Measurements from ENCODE around the gene DUS2. TPM values are rescaled to one million over a fixed set of nuclear protein-coding genes. Genes with fewer than 3 reads are reported as not detected.
"Not testable (repeated sequence)": the region's sequence is repeated elsewhere in the genome, so short reads cannot be mapped to it uniquely, and the experiment has no call there.

DUS2 gene
- polyA plus RNA-seq, 1 donor (not counting 4 experiments of a cell fraction or from before 2014, with no cell fraction given) = 22.9 TPM

GRCh38 chr16:68105611-68106010 lies 82.5 kb downstream of the DUS2 start:
- Histone ChIP-seq H2AFZ (ENCODE audit: control insufficient read depth, low read length) (no peak overlapping the region), H4K20me1 (ENCODE audit: control insufficient read depth, extremely low read depth, insufficient read depth, low read length) (no peaks in the 10 kb centered on the region), H3K27ac (ENCODE audit: control insufficient read depth, insufficient read depth, low read length) (no peak overlapping the region), H3K4me2 (ENCODE audit: control insufficient read depth, extremely low read depth, insufficient read depth, low read depth, low read length) (no peak overlapping the region), H3K9ac (ENCODE audit: control insufficient read depth, extremely low read depth, insufficient read depth, low read length) (no peak overlapping the region), H3K4me3 (ENCODE audit: control insufficient read depth in 2 of 3, extremely low read depth in 1 of 3, insufficient read depth in 2 of 3, low read depth in 1 of 3, low read length in 3 of 3) (no peak overlapping the region), H3K9me1 (ENCODE audit: control insufficient read depth, extremely low read depth, insufficient read depth, low read length) (no peaks in the 10 kb centered on the region), H3K4me1 (ENCODE audit: control insufficient read depth, extremely low read depth, insufficient read depth, low read length) (no peaks in the 10 kb centered on the region), H3K36me3 (ENCODE audit: control insufficient read depth in 2 of 2, extremely low read depth in 1 of 2, insufficient read depth in 2 of 2, low read length in 2 of 2) (no peaks in the 10 kb centered on the region), H3K79me2 (ENCODE audit: control insufficient read depth, insufficient read depth, low read length) (peaks cover 59% of the 10 kb centered on the region), H3K27me3 (ENCODE audit: control insufficient read depth, extremely low read depth, insufficient read depth, low read length) (no peaks in the 10 kb centered on the region), H3K9me3 (ENCODE audit: control insufficient read depth, low read depth, low read length) (peaks cover 2% of the 10 kb centered on the region)
- dilution Hi-C loops (cut with MboI; ENCODE audit: extremely low pct_ligation_motif_present, low sequenced_read_pairs) = no loop called here
- no peak for DNase-seq (ENCODE audit: low read depth, low spot score)
- TF ChIP-seq EZH2 (IDR thresholded peaks at IDR 0.05; ENCODE audit: low read length) = no peak
- no peak for TF ChIP-seq CTCF (optimal IDR thresholded peaks at IDR 0.05 in 1 of 3, IDR thresholded peaks at IDR 0.05 in 1 of 3, conservative IDR thresholded peaks at IDR 0.05 in 1 of 3; ENCODE audit: extremely low read depth in 1 of 3, insufficient read depth in 2 of 3, low read length in 3 of 3)
- FAIRE-seq = no peak

- H3K9me3 ChIP-seq (ENCODE audit: control insufficient read depth, low read depth, low read length); H3K4me3 ChIP-seq (ENCODE audit: control insufficient read depth in 2 of 3, extremely low read depth in 1 of 3, insufficient read depth in 2 of 3, low read depth in 1 of 3, low read length in 3 of 3); H3K9ac ChIP-seq (ENCODE audit: control insufficient read depth, extremely low read depth, insufficient read depth, low read length); FAIRE-seq; dilution Hi-C loops (cut with MboI; ENCODE audit: extremely low pct_ligation_motif_present, low sequenced_read_pairs); H3K4me1 ChIP-seq (ENCODE audit: control insufficient read depth, extremely low read depth, insufficient read depth, low read length); DNase-seq (ENCODE audit: low read depth, low spot score); H3K4me2 ChIP-seq (ENCODE audit: control insufficient read depth, extremely low read depth, insufficient read depth, low read depth, low read length); H3K9me1 ChIP-seq (ENCODE audit: control insufficient read depth, extremely low read depth, insufficient read depth, low read length); H3K36me3 ChIP-seq (ENCODE audit: control insufficient read depth in 2 of 2, extremely low read depth in 1 of 2, insufficient read depth in 2 of 2, low read length in 2 of 2); H3K27ac ChIP-seq (ENCODE audit: control insufficient read depth, insufficient read depth, low read length); H3K27me3 ChIP-seq (ENCODE audit: control insufficient read depth, extremely low read depth, insufficient read depth, low read length); H4K20me1 ChIP-seq (ENCODE audit: control insufficient read depth, extremely low read depth, insufficient read depth, low read length); H2AFZ ChIP-seq (ENCODE audit: control insufficient read depth, low read length): not testable (repeated sequence)
- H3K79me2 ChIP-seq (ENCODE audit: control insufficient read depth, insufficient read depth, low read length) = peaks cover 64% of the 10 kb centered on the region
Measured at GRCh38 chr16:68107230-68107928, 84.3 kb downstream of the DUS2 start.

- H3K4me2 ChIP-seq (ENCODE audit: control insufficient read depth, extremely low read depth, insufficient read depth, low read depth, low read length); DNase-seq (ENCODE audit: low read depth, low spot score); H4K20me1 ChIP-seq (ENCODE audit: control insufficient read depth, extremely low read depth, insufficient read depth, low read length); H3K4me1 ChIP-seq (ENCODE audit: control insufficient read depth, extremely low read depth, insufficient read depth, low read length); H3K4me3 ChIP-seq (ENCODE audit: control insufficient read depth in 2 of 3, extremely low read depth in 1 of 3, insufficient read depth in 2 of 3, low read depth in 1 of 3, low read length in 3 of 3); H3K36me3 ChIP-seq (ENCODE audit: control insufficient read depth in 2 of 2, extremely low read depth in 1 of 2, insufficient read depth in 2 of 2, low read length in 2 of 2); H2AFZ ChIP-seq (ENCODE audit: control insufficient read depth, low read length); H3K9me1 ChIP-seq (ENCODE audit: control insufficient read depth, extremely low read depth, insufficient read depth, low read length); H3K9ac ChIP-seq (ENCODE audit: control insufficient read depth, extremely low read depth, insufficient read depth, low read length); H3K27me3 ChIP-seq (ENCODE audit: control insufficient read depth, extremely low read depth, insufficient read depth, low read length); H3K9me3 ChIP-seq (ENCODE audit: control insufficient read depth, low read depth, low read length); dilution Hi-C loops (cut with MboI; ENCODE audit: extremely low pct_ligation_motif_present, low sequenced_read_pairs); FAIRE-seq; H3K27ac ChIP-seq (ENCODE audit: control insufficient read depth, insufficient read depth, low read length): not testable (repeated sequence)
- peaks cover 66% of the 10 kb centered on the region for H3K79me2 ChIP-seq (ENCODE audit: control insufficient read depth, insufficient read depth, low read length)
Measured at GRCh38 chr16:68109156-68109555, 86.1 kb downstream of the DUS2 start.

GRCh38 chr16:68110611-68111010 lies 87.5 kb downstream of the DUS2 start:
- H3K36me3 ChIP-seq (ENCODE audit: control insufficient read depth in 2 of 2, extremely low read depth in 1 of 2, insufficient read depth in 2 of 2, low read length in 2 of 2); DNase-seq (ENCODE audit: low read depth, low spot score); H3K4me1 ChIP-seq (ENCODE audit: control insufficient read depth, extremely low read depth, insufficient read depth, low read length); H3K4me2 ChIP-seq (ENCODE audit: control insufficient read depth, extremely low read depth, insufficient read depth, low read depth, low read length); H3K9me1 ChIP-seq (ENCODE audit: control insufficient read depth, extremely low read depth, insufficient read depth, low read length); FAIRE-seq; H4K20me1 ChIP-seq (ENCODE audit: control insufficient read depth, extremely low read depth, insufficient read depth, low read length); H3K27ac ChIP-seq (ENCODE audit: control insufficient read depth, insufficient read depth, low read length); H3K9me3 ChIP-seq (ENCODE audit: control insufficient read depth, low read depth, low read length); dilution Hi-C loops (cut with MboI; ENCODE audit: extremely low pct_ligation_motif_present, low sequenced_read_pairs); H2AFZ ChIP-seq (ENCODE audit: control insufficient read depth, low read length); H3K9ac ChIP-seq (ENCODE audit: control insufficient read depth, extremely low read depth, insufficient read depth, low read length); H3K27me3 ChIP-seq (ENCODE audit: control insufficient read depth, extremely low read depth, insufficient read depth, low read length); H3K4me3 ChIP-seq (ENCODE audit: control insufficient read depth in 2 of 3, extremely low read depth in 1 of 3, insufficient read depth in 2 of 3, low read depth in 1 of 3, low read length in 3 of 3): not testable (repeated sequence)
- peaks cover 60% of the 10 kb centered on the region for H3K79me2 ChIP-seq (ENCODE audit: control insufficient read depth, insufficient read depth, low read length)
